H1 (cell line): ENCODE results near the gene ZFAND3. TPM values are rescaled to one million over a fixed set of nuclear protein-coding genes. Genes with fewer than 3 reads are reported as not detected.

Experiments used
- MAX ChIP-seq: IDR thresholded peaks from 2 replicates; pipeline ENCODE4 v1.6.1; 2012; ENCODE audit warnings: inconsistent platforms
- TBP ChIP-seq: IDR thresholded peaks from 2 replicates; pipeline ENCODE4 v1.6.1; 2011; ENCODE audit warnings: low read depth, low read length, improper control_type of control experiment
- polyA plus RNA-seq, 7 experiments: library from polyadenylated mRNA; depleted of rRNA in 3 of 7; stranded (reverse) in 5 of 7; unstranded in 2 of 7; fragments of >200 nt in 5 of 7; fragments of 200-250 nt in 2 of 7; gene quantifications; 1 replicate in 5 of 7; 2 replicates in 1 of 7; 4 replicates in 1 of 7; pipeline versions ENCODE4 v1.2.1 to v1.2.3, GENCODE V29; 2011 to 2013; ENCODE audit warnings: missing spikeins in 2 of 7, mixed read lengths in 2 of 7
- total RNA-seq: library from RNA; stranded (reverse); fragmentation: NEBNext Ultra II Directional; extraction: Animal tissue kit (Norgen Biotek cat#: 25700); gene quantifications from 2 replicates; pipeline ENCODE4 v1.2.1, GENCODE V29; 2021

Gene ZFAND3
- total and polyA plus RNA-seq, 2 of the 8 experiments (the other 6 are each of a cell fraction or from before 2014, with no cell fraction given): 13.0 to 51.3 TPM

GRCh38 chr6:37779111-37779800, 40.3 kb upstream of the ZFAND3 start (continued):
- TF ChIP-seq MAX (no peak), TBP (no peak)
